ENCODE results near the gene PDSS2.

The PDSS2 gene

GRCh38 chr6:107214655-107215054, 244.7 kb downstream of the PDSS2 start:
- Histone ChIP-seq H3K18ac (ENCODE audit: low read length) (no peak overlapping the region), H2BK5ac (ENCODE audit: low read length) (no peak overlapping the region), H3K4me1 (ENCODE audit: control insufficient read depth in 2 of 2, insufficient read depth in 1 of 2, low read depth in 1 of 2, low read length in 2 of 2) (no peaks in the 10 kb centered on the region), H3K4me2 (ENCODE audit: insufficient read depth, low read length, poor library complexity, severe bottlenecking) (no peak overlapping the region), H2AFZ (ENCODE audit: low read length) (no peak overlapping the region), H3K14ac (ENCODE audit: low read length) (no peak overlapping the region), H3K36me3 (replicated peaks in 1 of 2; ENCODE audit: control insufficient read depth in 2 of 2, insufficient read depth in 2 of 2, low read length in 2 of 2) (no peaks in the 10 kb centered on the region), H3K4me3 (ENCODE audit: low read length in 2 of 2) (no peak overlapping the region), H2BK120ac (ENCODE audit: low read depth, low read length) (no peak overlapping the region), H3K9me3 (replicated peaks in 1 of 2; ENCODE audit: control insufficient read depth in 2 of 2, insufficient read depth in 1 of 2, low read depth in 1 of 2, low read length in 2 of 2) (no peaks in the 10 kb centered on the region), H4K91ac (ENCODE audit: low read depth, low read length, poor library complexity) (no peak overlapping the region), H2BK15ac (ENCODE audit: low read length) (no peak overlapping the region), H3K79me1 (ENCODE audit: low read depth, low read length) (no peaks in the 10 kb centered on the region), H3K27ac (replicated peaks; ENCODE audit: low read length) (no peak overlapping the region), H3K23ac (ENCODE audit: low read depth, low read length, poor library complexity) (no peak overlapping the region), H2AK5ac (ENCODE audit: low read depth, low read length) (no peak overlapping the region), H2BK12ac (ENCODE audit: low read length) (no peak overlapping the region), H3K27me3 (ENCODE audit: control insufficient read depth in 3 of 3, insufficient read depth in 3 of 3, low read depth in 1 of 3, low read length in 3 of 3) (no peaks in the 10 kb centered on the region), H4K8ac (ENCODE audit: low read depth, low read length) (no peak overlapping the region), H3K9ac (ENCODE audit: low read depth, low read length, poor library complexity) (no peak overlapping the region), H3K4ac (ENCODE audit: low read length) (no peak overlapping the region)
- DNase-seq (ENCODE audit: low spot score) = no peak

GRCh38 chr6:107209406-107210305, 249.7 kb downstream of the PDSS2 start:
- Histone ChIP-seq H2AFZ (ENCODE audit: low read length) (no peak overlapping the region), H3K36me3 (replicated peaks in 1 of 2; ENCODE audit: control insufficient read depth in 2 of 2, insufficient read depth in 2 of 2, low read length in 2 of 2) (no peaks in the 10 kb centered on the region), H4K8ac (ENCODE audit: low read depth, low read length) (no peak overlapping the region), H3K4me2 (ENCODE audit: insufficient read depth, low read length, poor library complexity, severe bottlenecking) (no peak overlapping the region), H3K18ac (ENCODE audit: low read length) (no peak overlapping the region), H2BK12ac (ENCODE audit: low read length) (no peak overlapping the region), H3K9me3 (replicated peaks in 1 of 2; ENCODE audit: control insufficient read depth in 2 of 2, insufficient read depth in 1 of 2, low read depth in 1 of 2, low read length in 2 of 2) (peaks cover 0 to 2% of the 10 kb centered on the region in 2 donors), H3K4me1 (ENCODE audit: control insufficient read depth in 2 of 2, insufficient read depth in 1 of 2, low read depth in 1 of 2, low read length in 2 of 2) (no peaks in the 10 kb centered on the region), H3K79me1 (ENCODE audit: low read depth, low read length) (no peaks in the 10 kb centered on the region), H2BK5ac (ENCODE audit: low read length) (no peak overlapping the region), H2BK15ac (ENCODE audit: low read length) (no peak overlapping the region), H3K4me3 (ENCODE audit: low read length in 2 of 2) (no peak overlapping the region), H3K27me3 (ENCODE audit: control insufficient read depth in 3 of 3, insufficient read depth in 3 of 3, low read depth in 1 of 3, low read length in 3 of 3) (no peaks in the 10 kb centered on the region), H4K91ac (ENCODE audit: low read depth, low read length, poor library complexity) (no peak overlapping the region), H3K9ac (ENCODE audit: low read depth, low read length, poor library complexity) (no peak overlapping the region), H3K14ac (ENCODE audit: low read length) (no peak overlapping the region), H2AK5ac (ENCODE audit: low read depth, low read length) (no peak overlapping the region), H3K23ac (ENCODE audit: low read depth, low read length, poor library complexity) (no peak overlapping the region), H3K27ac (replicated peaks; ENCODE audit: low read length) (no peak overlapping the region), H3K4ac (ENCODE audit: low read length) (no peak overlapping the region), H2BK120ac (ENCODE audit: low read depth, low read length) (no peak overlapping the region)
- no CpG with 5 or more reads among the region's 8 CpGs for WGBS, 2 donors (ENCODE audit: extremely low coverage in 2 of 2, insufficient read length in 2 of 2, insufficient replicate concordance in 1 of 2)
- DNase-seq (ENCODE audit: low spot score) = no peak

GRCh38 chr6:107207251-107207873, 252.0 kb downstream of the PDSS2 start:
- DNase-seq (ENCODE audit: low spot score) = no peak
- no peak overlapping the region for H2BK12ac ChIP-seq (ENCODE audit: low read length)
- H3K27ac ChIP-seq (replicated peaks; ENCODE audit: low read length) = no peak overlapping the region
- H2BK120ac ChIP-seq (ENCODE audit: low read depth, low read length) = no peak overlapping the region
- no peak overlapping the region for H3K9ac ChIP-seq (ENCODE audit: low read depth, low read length, poor library complexity)
- no CpG with 5 or more reads among the region's 4 CpGs for WGBS, 2 donors (ENCODE audit: extremely low coverage in 2 of 2, insufficient read length in 2 of 2, insufficient replicate concordance in 1 of 2)
- no peak overlapping the region for H2AK5ac ChIP-seq (ENCODE audit: low read depth, low read length)
- H2AFZ ChIP-seq (ENCODE audit: low read length) = no peak overlapping the region
- H3K36me3 ChIP-seq (replicated peaks in 1 of 2; ENCODE audit: control insufficient read depth in 2 of 2, insufficient read depth in 2 of 2, low read length in 2 of 2) = no peaks in the 10 kb centered on the region
- H3K79me1 ChIP-seq (ENCODE audit: low read depth, low read length) = no peaks in the 10 kb centered on the region
- H4K91ac ChIP-seq (ENCODE audit: low read depth, low read length, poor library complexity) = no peak overlapping the region
- no peak overlapping the region for H3K4me2 ChIP-seq (ENCODE audit: insufficient read depth, low read length, poor library complexity, severe bottlenecking)
- no peak overlapping the region for H3K23ac ChIP-seq (ENCODE audit: low read depth, low read length, poor library complexity)
- no peaks in the 10 kb centered on the region for H3K27me3 ChIP-seq (ENCODE audit: control insufficient read depth in 3 of 3, insufficient read depth in 3 of 3, low read depth in 1 of 3, low read length in 3 of 3)
- H3K14ac ChIP-seq (ENCODE audit: low read length) = no peak overlapping the region
- H3K4ac ChIP-seq (ENCODE audit: low read length) = no peak overlapping the region
- no peak overlapping the region for H3K4me3 ChIP-seq (ENCODE audit: low read length in 2 of 2)
- H3K4me1 ChIP-seq (ENCODE audit: control insufficient read depth in 2 of 2, insufficient read depth in 1 of 2, low read depth in 1 of 2, low read length in 2 of 2) = no peaks in the 10 kb centered on the region
- no peak overlapping the region for H4K8ac ChIP-seq (ENCODE audit: low read depth, low read length)
- H3K9me3 ChIP-seq (replicated peaks in 1 of 2; ENCODE audit: control insufficient read depth in 2 of 2, insufficient read depth in 1 of 2, low read depth in 1 of 2, low read length in 2 of 2) = peaks cover 0 to 2% of the 10 kb centered on the region in 2 donors
- no peak overlapping the region for H3K18ac ChIP-seq (ENCODE audit: low read length)
- no peak overlapping the region for H2BK5ac ChIP-seq (ENCODE audit: low read length)
- H2BK15ac ChIP-seq (ENCODE audit: low read length) = no peak overlapping the region

Measured in neuronal stem cell (in vitro differentiated cells).